Spinal cord (tissue), 10 donors: Measurements from ENCODE around the gene HTRA1. TPM values are rescaled to one million over a fixed set of nuclear protein-coding genes. Genes with fewer than 3 reads are reported as not detected.

Experiments used
- DNase-seq, 6 donors: peaks; one replicate each; pipeline versions ENCODE4 v3.0.0 to v3.0.0-alpha.2; 2013 to 2015; ENCODE audit warnings: low spot score in 6 of 6, low read depth in 4 of 6
- H3K27ac ChIP-seq: one replicate; pipeline ENCODE4 v1.5.1; 2013; ENCODE audit warnings: low read depth, low read length, control low read depth
- H3K27me3 ChIP-seq: one replicate; pipeline ENCODE4 v1.6.1; 2013; ENCODE audit warnings: low read length; ENCODE audit not compliant: control insufficient read depth, insufficient read depth
- H3K36me3 ChIP-seq: one replicate; pipeline ENCODE4 v1.6.1; 2013; ENCODE audit warnings: low read length; ENCODE audit not compliant: control insufficient read depth, insufficient read depth
- H3K4me1 ChIP-seq: one replicate; pipeline ENCODE4 v1.6.1; 2013; ENCODE audit warnings: low read length; ENCODE audit not compliant: control insufficient read depth, insufficient read depth
- H3K4me3 ChIP-seq: one replicate; pipeline ENCODE4 v1.5.1; 2013; ENCODE audit warnings: low read depth, low read length, control low read depth
- H3K9me3 ChIP-seq: one replicate; pipeline ENCODE4 v1.6.1; 2013; ENCODE audit warnings: low read length; ENCODE audit not compliant: control insufficient read depth, insufficient read depth
- WGBS: methylation state at CpG from one replicate; pipeline ENCODE4 v1.1.5; 2013; ENCODE audit warnings: missing lambda C conversion rate; ENCODE audit not compliant: insufficient coverage; 5-methylcytosine and 5-hydroxymethylcytosine counted together
- polyA plus RNA-seq, 2 donors: library from polyadenylated mRNA; unstranded; fragments of 120-200 nt; gene quantifications; one replicate each; pipeline ENCODE4 v1.2.1, GENCODE V29; 2013; ENCODE audit not compliant: insufficient read length in 2 of 2
- total RNA-seq, 2 donors: library from RNA; depleted of rRNA in 1 of 2; stranded (reverse); fragments of 120-200 nt in 1 of 2; fragments of >200 nt in 1 of 2; gene quantifications; one replicate each; pipeline versions ENCODE4 v1.2.3 to v1.2.4, GENCODE V29; 2013 to 2014
- donor health status: healthy.

The HTRA1 gene
- total and polyA plus RNA-seq, 4 donors = 150 to 243 (median 170) TPM

GRCh38 chr10:122499012-122499411 lies 37.7 kb downstream of the HTRA1 start:
- no peak overlapping the region for H3K27ac ChIP-seq

GRCh38 chr10:122499491-122499941 lies 38.2 kb downstream of the HTRA1 start:
- peaks cover 20% of the 10 kb centered on the region for H3K4me1 ChIP-seq

More at GRCh38 chr10:122499012-122499411, 37.7 kb downstream of the HTRA1 start:
- DNase-seq = no peak
- peaks cover 19% of the 10 kb centered on the region for H3K4me1 ChIP-seq
- H3K4me3 ChIP-seq = no peak overlapping the region
- no peaks in the 10 kb centered on the region for H3K27me3 ChIP-seq
- H3K9me3 ChIP-seq = no peaks in the 10 kb centered on the region
- WGBS = 78% methylated on average over 2 of the region's 8 CpGs
- peaks cover 25% of the 10 kb centered on the region for H3K36me3 ChIP-seq

GRCh38 chr10:122500194-122500593 lies 38.8 kb downstream of the HTRA1 start:
- DNase-seq = no peak
- peaks cover 22% of the 10 kb centered on the region for H3K36me3 ChIP-seq
- WGBS = 92% methylated on average over 3 of the region's 5 CpGs
- H3K4me3 ChIP-seq = no peak overlapping the region
- no peak overlapping the region for H3K27ac ChIP-seq
- no peaks in the 10 kb centered on the region for H3K9me3 ChIP-seq
- H3K27me3 ChIP-seq = no peaks in the 10 kb centered on the region
- peaks cover 20% of the 10 kb centered on the region for H3K4me1 ChIP-seq

More at GRCh38 chr10:122499491-122499941, 38.2 kb downstream of the HTRA1 start:
- Histone ChIP-seq H3K27me3 (no peaks in the 10 kb centered on the region), H3K9me3 (no peaks in the 10 kb centered on the region), H3K4me3 (no peak overlapping the region), H3K27ac (no peak overlapping the region), H3K36me3 (peaks cover 24% of the 10 kb centered on the region)
- DNase-seq = peak in 1 of 6 donors; percentile 52
- WGBS = 83% methylated on average over 2 of the region's 5 CpGs

GRCh38 chr10:122500726-122501125 lies 39.4 kb downstream of the HTRA1 start:
- no peak for DNase-seq
- H3K36me3 ChIP-seq = peaks cover 22% of the 10 kb centered on the region
- WGBS = 89% methylated on average over 4 of the region's 6 CpGs
- no peak overlapping the region for H3K27ac ChIP-seq
- H3K27me3 ChIP-seq = no peaks in the 10 kb centered on the region
- peaks cover 20% of the 10 kb centered on the region for H3K4me1 ChIP-seq
- no peaks in the 10 kb centered on the region for H3K9me3 ChIP-seq
- no peak overlapping the region for H3K4me3 ChIP-seq

- peaks cover 30% of the 10 kb centered on the region for H3K36me3 ChIP-seq
- H3K27ac ChIP-seq = no peak overlapping the region
- no peak for DNase-seq
- H3K27me3 ChIP-seq = no peaks in the 10 kb centered on the region
- peaks cover 20% of the 10 kb centered on the region for H3K4me1 ChIP-seq
- no peaks in the 10 kb centered on the region for H3K9me3 ChIP-seq
- WGBS = 89% methylated on average over 13 of the region's 13 CpGs
- H3K4me3 ChIP-seq = no peak overlapping the region
These were observed 41.7 kb downstream of the HTRA1 start for GRCh38 chr10:122503012-122503411.

GRCh38 chr10:122503886-122504609 lies 42.7 kb downstream of the HTRA1 start:
- no peaks in the 10 kb centered on the region for H3K27me3 ChIP-seq
- peak overlapping the region; percentile 35 for H3K27ac ChIP-seq
- no peaks in the 10 kb centered on the region for H3K9me3 ChIP-seq
- H3K4me3 ChIP-seq = no peak overlapping the region
- peaks cover 39% of the 10 kb centered on the region for H3K36me3 ChIP-seq
- H3K4me1 ChIP-seq = peaks cover 18% of the 10 kb centered on the region
- WGBS = 82% methylated on average over 17 of the region's 17 CpGs
- no peak for DNase-seq

- Histone ChIP-seq H3K4me1 (peaks cover 19% of the 10 kb centered on the region), H3K27me3 (no peaks in the 10 kb centered on the region), H3K27ac (peak overlapping the region; percentile 35), H3K4me3 (no peak overlapping the region), H3K36me3 (peaks cover 44% of the 10 kb centered on the region), H3K9me3 (no peaks in the 10 kb centered on the region)
- DNase-seq = peak in 5 of 6 donors; percentile 35 to 92 (median 64)
- 16% methylated on average over 5 of the region's 6 CpGs for WGBS
These were observed 43.2 kb downstream of the HTRA1 start for GRCh38 chr10:122504610-122504950.

- Histone ChIP-seq H3K4me3 (no peak overlapping the region), H3K4me1 (peaks cover 19% of the 10 kb centered on the region)
- 92% methylated on average over 3 of the region's 5 CpGs for WGBS
These were observed 43.7 kb downstream of the HTRA1 start for GRCh38 chr10:122505011-122505410.

GRCh38 chr10:122505885-122506645 lies 44.7 kb downstream of the HTRA1 start:
- Histone ChIP-seq H3K27ac (no peak overlapping the region), H3K27me3 (no peaks in the 10 kb centered on the region), H3K4me1 (peaks cover 19% of the 10 kb centered on the region), H3K4me3 (no peak overlapping the region), H3K9me3 (no peaks in the 10 kb centered on the region), H3K36me3 (peaks cover 46% of the 10 kb centered on the region)
- DNase-seq = no peak
- WGBS = 91% methylated on average over 13 of the region's 15 CpGs

More at GRCh38 chr10:122505011-122505410, 43.7 kb downstream of the HTRA1 start:
- no peak for DNase-seq
- peaks cover 48% of the 10 kb centered on the region for H3K36me3 ChIP-seq
- no peaks in the 10 kb centered on the region for H3K9me3 ChIP-seq
- no peaks in the 10 kb centered on the region for H3K27me3 ChIP-seq
- no peak overlapping the region for H3K27ac ChIP-seq
